ENCODE results near the gene RANBP17.

Gene RANBP17

GRCh38 chr5:171142617-171143016 is 280.8 kb downstream of the RANBP17 start:
- Histone ChIP-seq H3K4me2 (ENCODE audit: low read length) (no peak overlapping the region), H3K79me2 (ENCODE audit: control insufficient read depth, low read length) (no peaks in the 10 kb centered on the region), H3K36me3 (ENCODE audit: control insufficient read depth, low read length) (no peaks in the 10 kb centered on the region), H3K4me1 (ENCODE audit: control insufficient read depth, low read length) (no peaks in the 10 kb centered on the region), H3K9me2 (replicated peaks; ENCODE audit: control insufficient read depth, low read length) (no peaks in the 10 kb centered on the region), H3K4me3 (ENCODE audit: low read length) (no peak overlapping the region), H3K9me3 (ENCODE audit: control insufficient read depth, insufficient read depth, low read length) (no peaks in the 10 kb centered on the region), H3F3A (ENCODE audit: control insufficient read depth, insufficient read depth) (no peaks in the 10 kb centered on the region), H3K27me3 (ENCODE audit: control insufficient read depth, low read length) (no peaks in the 10 kb centered on the region), H4K20me1 (ENCODE audit: control insufficient read depth, insufficient read depth, low read depth, low read length) (no peaks in the 10 kb centered on the region), H3K27ac (ENCODE audit: low read depth, low read length) (no peak overlapping the region)
- TF ChIP-seq EZH2phosphoT487 (IDR thresholded peaks at IDR 0.05; ENCODE audit: borderline replicate concordance, low read length) (no peak), CTCF (IDR thresholded peaks at IDR 0.05; ENCODE audit: low read depth, low read length, poor library complexity, severe bottlenecking) (no peak)

- H3K36me3 ChIP-seq (ENCODE audit: control insufficient read depth, low read length), result no peaks in the 10 kb centered on the region
These were observed 281.4 kb downstream of the RANBP17 start for GRCh38 chr5:171143171-171143570.

GRCh38 chr5:171143926-171144325 is 282.1 kb downstream of the RANBP17 start:
- H3K79me2 ChIP-seq (ENCODE audit: control insufficient read depth, low read length), result no peaks in the 10 kb centered on the region
- no peaks in the 10 kb centered on the region for H3K36me3 ChIP-seq (ENCODE audit: control insufficient read depth, low read length)
- H3K27me3 ChIP-seq (ENCODE audit: control insufficient read depth, low read length), result no peaks in the 10 kb centered on the region
- no peaks in the 10 kb centered on the region for H3K4me1 ChIP-seq (ENCODE audit: control insufficient read depth, low read length)
- H4K20me1 ChIP-seq (ENCODE audit: control insufficient read depth, insufficient read depth, low read depth, low read length), result no peaks in the 10 kb centered on the region
- H3K4me2 ChIP-seq (ENCODE audit: low read length), result no peak overlapping the region
- TF ChIP-seq EZH2phosphoT487 (IDR thresholded peaks at IDR 0.05; ENCODE audit: borderline replicate concordance, low read length), result no peak
- no peak for TF ChIP-seq CTCF (IDR thresholded peaks at IDR 0.05; ENCODE audit: low read depth, low read length, poor library complexity, severe bottlenecking)
- no peaks in the 10 kb centered on the region for H3K9me3 ChIP-seq (ENCODE audit: control insufficient read depth, insufficient read depth, low read length)
- no peak overlapping the region for H3K27ac ChIP-seq (ENCODE audit: low read depth, low read length)
- no peak overlapping the region for H3K4me3 ChIP-seq (ENCODE audit: low read length)
- no peaks in the 10 kb centered on the region for H3F3A ChIP-seq (ENCODE audit: control insufficient read depth, insufficient read depth)
- H3K9me2 ChIP-seq (replicated peaks; ENCODE audit: control insufficient read depth, low read length), result no peaks in the 10 kb centered on the region

More at GRCh38 chr5:171143171-171143570, 281.4 kb downstream of the RANBP17 start:
- Histone ChIP-seq H4K20me1 (ENCODE audit: control insufficient read depth, insufficient read depth, low read depth, low read length) (no peaks in the 10 kb centered on the region), H3K27me3 (ENCODE audit: control insufficient read depth, low read length) (no peaks in the 10 kb centered on the region), H3K4me2 (ENCODE audit: low read length) (no peak overlapping the region), H3K9me3 (ENCODE audit: control insufficient read depth, insufficient read depth, low read length) (no peaks in the 10 kb centered on the region), H3K4me1 (ENCODE audit: control insufficient read depth, low read length) (no peaks in the 10 kb centered on the region), H3K27ac (ENCODE audit: low read depth, low read length) (no peak overlapping the region), H3F3A (ENCODE audit: control insufficient read depth, insufficient read depth) (no peaks in the 10 kb centered on the region), H3K4me3 (ENCODE audit: low read length) (no peak overlapping the region), H3K9me2 (replicated peaks; ENCODE audit: control insufficient read depth, low read length) (no peaks in the 10 kb centered on the region), H3K79me2 (ENCODE audit: control insufficient read depth, low read length) (no peaks in the 10 kb centered on the region)
- TF ChIP-seq CTCF (IDR thresholded peaks at IDR 0.05; ENCODE audit: low read depth, low read length, poor library complexity, severe bottlenecking) (no peak), EZH2phosphoT487 (IDR thresholded peaks at IDR 0.05; ENCODE audit: borderline replicate concordance, low read length) (no peak)

Data from DOHH2 (cell line).